MCF 10A (cell line): Measurements from ENCODE around the gene CEBPA. TPM values are rescaled to one million over a fixed set of nuclear protein-coding genes. Genes with fewer than 3 reads are reported as not detected.

Experiments used
- BruUV-seq: library from RNA; stranded (reverse); fragments of 400-500 nt; replicated peaks from 2 replicates; lab custom pipeline; 2021; lab: Mats Ljungman, UMichigan
- CTCF ChIA-PET: fragments of 300-600 bp; sonication (Branson Sonifier 250); formaldehyde crosslinking; extraction: SDS; loops from one replicate; lab custom pipeline; 2021; ENCODE audit warnings: antibody characterized with exemption, inconsistent platforms; lab: Yijun Ruan, JAX
- POLR2A ChIA-PET: fragments of 300-600, 350-650 bp; sonication (Branson Sonifier 250); formaldehyde crosslinking; extraction: SDS; loops from one replicate; lab custom pipeline; 2020; ENCODE audit warnings: antibody characterized with exemption, inconsistent platforms; lab: Yijun Ruan, JAX
- DNase-seq: peaks from one replicate; pipeline ENCODE4 v3.0.0-alpha.2; 2018; ENCODE audit not compliant: unreplicated experiment
- H3K27ac Mint-ChIP-seq: one replicate; pipeline ENCODE4 v1.8.0; 2022; ENCODE audit warnings: mild to moderate bottlenecking, low read depth, mixed read lengths; ENCODE audit not compliant: unreplicated experiment
- H3K27me3 Mint-ChIP-seq: one replicate; pipeline ENCODE4 v1.8.0; 2022; ENCODE audit warnings: mixed read lengths; ENCODE audit not compliant: insufficient read depth, unreplicated experiment
- H3K36me3 Mint-ChIP-seq: one replicate; pipeline ENCODE4 v1.8.0; 2022; ENCODE audit warnings: mild to moderate bottlenecking, moderate library complexity, mixed read lengths; ENCODE audit not compliant: insufficient read depth, unreplicated experiment
- H3K4me1 Mint-ChIP-seq: one replicate; pipeline ENCODE4 v1.8.0; 2022; ENCODE audit warnings: mixed read lengths; ENCODE audit not compliant: insufficient read depth, unreplicated experiment
- H3K4me3 Mint-ChIP-seq: one replicate; pipeline ENCODE4 v1.8.0; 2022; ENCODE audit warnings: mild to moderate bottlenecking, moderate library complexity, mixed read lengths; ENCODE audit not compliant: unreplicated experiment
- H3K9me3 Mint-ChIP-seq: one replicate; pipeline ENCODE4 v1.8.0; 2022; ENCODE audit warnings: mixed read lengths; ENCODE audit not compliant: unreplicated experiment
- intact Hi-C: fragments of 100-400 bp; cut with micrococcal nuclease; formaldehyde crosslinking; loops from 2 replicates; pipeline ENCODE4 v1.14.1; 2022
- total RNA-seq: library from RNA; stranded (reverse); gene quantifications from 2 replicates; pipeline ENCODE4 v1.2.3, GENCODE V29; 2022
- TF ChIP-seq, protein P1 (sequence below): fragments of 200-600 bp; IDR thresholded peaks from one replicate; pipeline ENCODE4 v1.8.0; 2022; ENCODE audit warnings: antibody characterized with exemption, mild to moderate bottlenecking; ENCODE audit not compliant: unreplicated experiment

The CEBPA gene
- total RNA-seq, 1 experiment from 2014 or later: 4.7 TPM

DNA sequence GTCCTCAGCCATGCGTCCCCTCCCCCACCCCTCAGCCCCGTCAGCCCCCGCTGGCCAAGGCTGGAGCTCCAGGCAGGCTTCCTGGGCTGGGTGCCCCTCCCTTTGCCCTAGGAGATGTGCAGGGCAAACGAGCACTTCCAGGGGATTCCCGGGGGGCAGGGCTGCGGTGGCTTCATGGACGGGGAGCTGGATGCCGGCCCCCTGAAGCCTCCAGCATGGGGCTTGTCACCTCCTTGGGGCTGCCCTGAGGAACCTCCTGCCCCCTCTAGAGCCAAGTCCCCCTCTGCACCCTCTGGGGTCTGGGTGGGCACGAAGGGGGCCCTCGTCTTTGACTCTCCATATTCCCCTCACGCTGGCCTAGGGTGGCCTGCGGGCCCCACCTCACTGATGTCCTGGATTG, 51.3 kb downstream of the CEBPA start:
- Mint-ChIP-seq H3K36me3 (no peaks in the 10 kb centered on the region), H3K27ac (no peak overlapping the region), H3K4me1 (no peaks in the 10 kb centered on the region), H3K27me3 (no peaks in the 10 kb centered on the region), H3K4me3 (no peak overlapping the region), H3K9me3 (no peaks in the 10 kb centered on the region)
- intact Hi-C loops: no loop called here
- TF ChIP-seq, protein P1, sequence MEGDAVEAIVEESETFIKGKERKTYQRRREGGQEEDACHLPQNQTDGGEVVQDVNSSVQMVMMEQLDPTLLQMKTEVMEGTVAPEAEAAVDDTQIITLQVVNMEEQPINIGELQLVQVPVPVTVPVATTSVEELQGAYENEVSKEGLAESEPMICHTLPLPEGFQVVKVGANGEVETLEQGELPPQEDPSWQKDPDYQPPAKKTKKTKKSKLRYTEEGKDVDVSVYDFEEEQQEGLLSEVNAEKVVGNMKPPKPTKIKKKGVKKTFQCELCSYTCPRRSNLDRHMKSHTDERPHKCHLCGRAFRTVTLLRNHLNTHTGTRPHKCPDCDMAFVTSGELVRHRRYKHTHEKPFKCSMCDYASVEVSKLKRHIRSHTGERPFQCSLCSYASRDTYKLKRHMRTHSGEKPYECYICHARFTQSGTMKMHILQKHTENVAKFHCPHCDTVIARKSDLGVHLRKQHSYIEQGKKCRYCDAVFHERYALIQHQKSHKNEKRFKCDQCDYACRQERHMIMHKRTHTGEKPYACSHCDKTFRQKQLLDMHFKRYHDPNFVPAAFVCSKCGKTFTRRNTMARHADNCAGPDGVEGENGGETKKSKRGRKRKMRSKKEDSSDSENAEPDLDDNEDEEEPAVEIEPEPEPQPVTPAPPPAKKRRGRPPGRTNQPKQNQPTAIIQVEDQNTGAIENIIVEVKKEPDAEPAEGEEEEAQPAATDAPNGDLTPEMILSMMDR: no peak
- DNase-seq: no peak
- no TSS peak for BruUV-seq
- ChIA-PET POLR2A (no interaction called here), CTCF (no interaction called here)

DNA sequence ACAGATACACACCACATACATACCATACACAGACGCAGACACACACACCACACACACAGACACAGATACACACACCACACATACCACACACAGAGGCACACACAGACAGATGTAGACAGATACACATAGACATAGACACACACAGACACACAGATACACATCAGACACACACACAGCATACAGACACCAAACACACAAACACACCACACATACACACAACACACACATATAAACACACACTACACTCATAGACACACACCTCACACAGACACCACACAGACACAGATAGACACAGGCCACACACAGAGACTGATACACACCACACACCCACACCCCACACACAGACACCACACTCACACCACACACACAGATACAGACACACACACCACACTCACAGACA, 51.8 kb downstream of the CEBPA start:
- H3K36me3 Mint-ChIP-seq: no peaks in the 10 kb centered on the region
- no peaks in the 10 kb centered on the region for H3K27me3 Mint-ChIP-seq
- no peak overlapping the region for H3K4me3 Mint-ChIP-seq
- DNase-seq: no peak
- CTCF ChIA-PET: no interaction called here
- intact Hi-C loops: no loop called here
- H3K4me1 Mint-ChIP-seq: no peaks in the 10 kb centered on the region
- H3K27ac Mint-ChIP-seq: no peak overlapping the region
- no TSS peak for BruUV-seq
- H3K9me3 Mint-ChIP-seq: no peaks in the 10 kb centered on the region
- POLR2A ChIA-PET: no interaction called here
- TF ChIP-seq, protein P1: no peak

Other genes with a start within 250 kb of the CEBPA start
- 4.9 and 5.5 TPM in 2 replicates for gene RHPN2, start 237.6 kb downstream of the CEBPA start, total RNA-seq
- 5.1 and 6.6 TPM in 2 replicates for gene GPATCH1, start 221.4 kb downstream of the CEBPA start, total RNA-seq
- not detected in 2 replicates for gene WDR88, start 170.4 kb downstream of the CEBPA start, total RNA-seq
- gene LRP3, start 108.2 kb downstream of the CEBPA start, total RNA-seq: 7.7 and 9.5 TPM in 2 replicates
- gene SLC7A10, start 76.7 kb downstream of the CEBPA start, total RNA-seq: not detected in 2 replicates
- gene CEBPG, start 71.2 kb upstream of the CEBPA start, total RNA-seq: 78.5 and 91.3 TPM in 2 replicates
- gene PEPD, start 219.3 kb upstream of the CEBPA start, total RNA-seq: 18.3 and 19.7 TPM in 2 replicates